NCI-H1436 (cell line): ENCODE measurements around the gene LMOD1.
A peak's percentile ranks its signal among the peaks of the same experiment; 100 is the strongest.
"Not testable (repeated sequence)": the region's sequence is repeated elsewhere in the genome, so short reads cannot be mapped to it uniquely, and the experiment has no call there.

ENCODE experiments used
- DNase-seq: peaks from one replicate; lab custom pipeline; 2025; lab: John Stamatoyannopoulos, UW

LMOD1 gene

GRCh38 chr1:201914456-201915235, 31.7 kb downstream of the LMOD1 start:
- no peak for DNase-seq

- DNase-seq = no peak
Measured at GRCh38 chr1:201912832-201913231, 33.5 kb downstream of the LMOD1 start.

- no peak for DNase-seq
Measured at GRCh38 chr1:201911826-201912571, 34.3 kb downstream of the LMOD1 start.

GRCh38 chr1:201907621-201908020, 38.7 kb downstream of the LMOD1 start:
- DNase-seq = no peak

GRCh38 chr1:201906336-201906735, 40.0 kb downstream of the LMOD1 start:
- DNase-seq = no peak

- DNase-seq = no peak
Measured at GRCh38 chr1:201905234-201905890, 41.0 kb downstream of the LMOD1 start.

- no peak for DNase-seq
Measured at GRCh38 chr1:201904579-201904978, 41.8 kb downstream of the LMOD1 start.

- DNase-seq = no peak
Measured at GRCh38 chr1:201903135-201903534, 43.2 kb downstream of the LMOD1 start.

GRCh38 chr1:201902198-201902597, 44.1 kb downstream of the LMOD1 start:
- no peak for DNase-seq

- not testable (repeated sequence) for DNase-seq
Measured at GRCh38 chr1:201901036-201901435, 45.3 kb downstream of the LMOD1 start.

GRCh38 chr1:201900476-201900875, 45.9 kb downstream of the LMOD1 start:
- no peak for DNase-seq

- DNase-seq = no peak
Measured at GRCh38 chr1:201899683-201900429, 46.5 kb downstream of the LMOD1 start.

GRCh38 chr1:201898992-201899391, 47.4 kb downstream of the LMOD1 start:
- no peak for DNase-seq

GRCh38 chr1:201898240-201898894, 48.0 kb downstream of the LMOD1 start:
- no peak for DNase-seq

- DNase-seq = no peak
Measured at GRCh38 chr1:201896951-201897391, 49.4 kb downstream of the LMOD1 start.

GRCh38 chr1:201895913-201896807, 50.2 kb downstream of the LMOD1 start:
- peak; percentile 92 for DNase-seq

- DNase-seq = no peak
Measured at GRCh38 chr1:201895120-201895665, 51.2 kb downstream of the LMOD1 start.

GRCh38 chr1:201894343-201895119, 51.8 kb downstream of the LMOD1 start:
- DNase-seq = no peak

GRCh38 chr1:201893431-201893830, 52.9 kb downstream of the LMOD1 start:
- no peak for DNase-seq
